ENCODE measurements around the gene KCNJ6. TPM values are rescaled to one million over a fixed set of nuclear protein-coding genes. Genes with fewer than 3 reads are reported as not detected.

The KCNJ6 gene
- total RNA-seq, 2 donors from 2014 or later, result 0.33 TPM; not detected in 1

DNA sequence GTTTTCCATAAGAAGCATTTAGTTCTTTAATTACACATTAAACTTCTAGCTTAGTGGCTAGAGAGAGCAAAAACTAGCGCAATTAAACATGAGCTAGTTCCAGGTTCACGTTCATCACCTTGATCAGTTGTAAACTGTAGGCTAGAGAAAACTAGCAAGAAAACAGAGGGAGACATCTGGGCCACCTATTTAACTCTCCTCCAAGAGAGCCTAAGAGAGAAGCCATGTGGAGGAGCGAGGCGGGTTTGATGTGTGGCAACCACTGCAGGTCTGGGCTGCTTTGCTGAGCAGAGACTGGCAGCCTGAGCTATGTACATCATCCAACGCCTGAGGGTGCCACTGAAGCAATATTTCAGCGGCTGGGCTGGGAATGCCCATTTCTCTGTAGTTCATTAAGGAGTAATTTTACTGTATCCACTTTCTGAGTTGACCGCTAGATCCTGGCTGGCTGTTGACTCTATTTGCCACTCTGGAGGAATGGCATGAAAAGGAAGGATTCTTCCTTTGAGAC lies 296.7 kb downstream of the KCNJ6 start:
- Histone ChIP-seq H3K36me3 (ENCODE audit: control insufficient read depth, insufficient read depth, low read length) (no peaks in the 10 kb centered on the region), H3K9ac (ENCODE audit: extremely low read depth, low read length, poor library complexity, severe bottlenecking) (no peak overlapping the region), H3K4me3 (ENCODE audit: low read length) (no peak overlapping the region), H3K9me3 (ENCODE audit: control insufficient read depth, low read length) (peaks cover 1% of the 10 kb centered on the region), H3K4me1 (ENCODE audit: control insufficient read depth, insufficient read depth, low read length) (no peaks in the 10 kb centered on the region), H3K27ac (ENCODE audit: low read depth, low read length) (no peak overlapping the region), H3K27me3 (ENCODE audit: control insufficient read depth, insufficient read depth, low read length, poor library complexity, severe bottlenecking) (no peaks in the 10 kb centered on the region)
- Mint-ChIP-seq H3K27ac (no peak overlapping the region), H3K4me3 (no peak overlapping the region), H3K9me3 (peaks cover 1% of the 10 kb centered on the region), H3K27me3 (ENCODE audit: insufficient read depth) (no peaks in the 10 kb centered on the region), H3K4me1 (peaks cover 8% of the 10 kb centered on the region), H3K36me3 (ENCODE audit: low read depth) (no peaks in the 10 kb centered on the region)
- DNase-seq, result no peak
- TF ChIP-seq, protein P1, sequence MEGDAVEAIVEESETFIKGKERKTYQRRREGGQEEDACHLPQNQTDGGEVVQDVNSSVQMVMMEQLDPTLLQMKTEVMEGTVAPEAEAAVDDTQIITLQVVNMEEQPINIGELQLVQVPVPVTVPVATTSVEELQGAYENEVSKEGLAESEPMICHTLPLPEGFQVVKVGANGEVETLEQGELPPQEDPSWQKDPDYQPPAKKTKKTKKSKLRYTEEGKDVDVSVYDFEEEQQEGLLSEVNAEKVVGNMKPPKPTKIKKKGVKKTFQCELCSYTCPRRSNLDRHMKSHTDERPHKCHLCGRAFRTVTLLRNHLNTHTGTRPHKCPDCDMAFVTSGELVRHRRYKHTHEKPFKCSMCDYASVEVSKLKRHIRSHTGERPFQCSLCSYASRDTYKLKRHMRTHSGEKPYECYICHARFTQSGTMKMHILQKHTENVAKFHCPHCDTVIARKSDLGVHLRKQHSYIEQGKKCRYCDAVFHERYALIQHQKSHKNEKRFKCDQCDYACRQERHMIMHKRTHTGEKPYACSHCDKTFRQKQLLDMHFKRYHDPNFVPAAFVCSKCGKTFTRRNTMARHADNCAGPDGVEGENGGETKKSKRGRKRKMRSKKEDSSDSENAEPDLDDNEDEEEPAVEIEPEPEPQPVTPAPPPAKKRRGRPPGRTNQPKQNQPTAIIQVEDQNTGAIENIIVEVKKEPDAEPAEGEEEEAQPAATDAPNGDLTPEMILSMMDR (conservative IDR thresholded peaks at IDR 0.05), result no peak
- 77 to 83% methylated on average over 4 to 7 of the region's 7 CpGs for WGBS, 2 experiments (ENCODE audit: insufficient coverage in 1 of 2, insufficient read length in 1 of 2)

DNA sequence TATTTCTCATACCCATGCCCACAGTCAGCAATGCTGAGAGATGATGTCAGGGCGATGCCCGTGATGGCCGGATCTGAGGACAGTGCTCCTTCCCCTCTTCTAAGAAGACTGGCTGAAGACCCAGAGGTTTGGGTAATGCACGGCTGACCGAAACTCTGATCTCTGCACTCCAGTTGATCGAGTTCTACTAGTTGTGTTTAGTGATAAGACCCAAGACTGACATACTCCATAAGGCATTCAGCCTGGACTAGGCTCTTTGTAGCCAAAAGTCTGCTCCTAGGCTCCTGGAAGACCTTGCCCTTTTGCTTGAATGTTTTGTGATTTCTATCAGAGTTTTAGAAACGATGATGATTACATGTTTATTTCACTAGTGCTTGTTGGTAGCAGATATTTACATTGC lies 298.2 kb downstream of the KCNJ6 start:
- 93 to 100% methylated on average over 7 of the region's 7 CpGs for WGBS, 2 experiments (ENCODE audit: insufficient coverage in 1 of 2, insufficient read length in 1 of 2)
- Histone ChIP-seq H3K4me1 (ENCODE audit: control insufficient read depth, insufficient read depth, low read length) (no peaks in the 10 kb centered on the region), H3K9me3 (ENCODE audit: control insufficient read depth, low read length) (peaks cover 12% of the 10 kb centered on the region), H3K9ac (ENCODE audit: extremely low read depth, low read length, poor library complexity, severe bottlenecking) (no peak overlapping the region), H3K36me3 (ENCODE audit: control insufficient read depth, insufficient read depth, low read length) (no peaks in the 10 kb centered on the region), H3K27ac (ENCODE audit: low read depth, low read length) (no peak overlapping the region), H3K4me3 (ENCODE audit: low read length) (no peak overlapping the region), H3K27me3 (ENCODE audit: control insufficient read depth, insufficient read depth, low read length, poor library complexity, severe bottlenecking) (no peaks in the 10 kb centered on the region)
- Mint-ChIP-seq H3K4me1 (no peaks in the 10 kb centered on the region), H3K27me3 (ENCODE audit: insufficient read depth) (no peaks in the 10 kb centered on the region), H3K4me3 (no peak overlapping the region), H3K36me3 (ENCODE audit: low read depth) (no peaks in the 10 kb centered on the region), H3K27ac (no peak overlapping the region), H3K9me3 (peaks cover 15% of the 10 kb centered on the region)
- DNase-seq, result no peak
- TF ChIP-seq, protein P1 (conservative IDR thresholded peaks at IDR 0.05), result no peak

DNA sequence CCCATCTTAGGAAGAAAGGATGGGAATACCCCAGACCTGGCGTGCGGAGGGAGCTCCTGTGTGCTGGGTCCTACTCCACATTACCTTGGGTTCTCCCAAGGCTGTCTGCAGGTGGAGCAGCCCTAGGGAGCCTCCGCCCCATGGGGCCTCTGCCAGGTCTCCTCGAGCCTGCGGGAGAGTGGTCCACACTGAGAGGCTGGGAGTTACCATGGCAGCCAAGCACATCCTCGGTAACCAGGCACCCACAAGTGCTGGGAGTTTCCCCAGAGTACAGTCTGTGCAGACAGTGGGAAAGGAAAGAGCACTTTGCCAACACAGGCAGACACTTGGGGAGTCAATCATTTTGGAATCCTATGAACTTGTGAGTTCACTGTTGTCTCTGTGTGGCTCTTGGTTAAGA lies 300.3 kb downstream of the KCNJ6 start:
- Mint-ChIP-seq H3K27ac (no peak overlapping the region), H3K4me3 (no peak overlapping the region), H3K4me1 (no peaks in the 10 kb centered on the region), H3K27me3 (ENCODE audit: insufficient read depth) (no peaks in the 10 kb centered on the region), H3K36me3 (ENCODE audit: low read depth) (peaks cover 7% of the 10 kb centered on the region), H3K9me3 (peaks cover 37% of the 10 kb centered on the region)
- Histone ChIP-seq H3K27me3 (ENCODE audit: control insufficient read depth, insufficient read depth, low read length, poor library complexity, severe bottlenecking) (no peaks in the 10 kb centered on the region), H3K9ac (ENCODE audit: extremely low read depth, low read length, poor library complexity, severe bottlenecking) (no peak overlapping the region), H3K36me3 (ENCODE audit: control insufficient read depth, insufficient read depth, low read length) (no peaks in the 10 kb centered on the region), H3K27ac (ENCODE audit: low read depth, low read length) (no peak overlapping the region), H3K9me3 (ENCODE audit: control insufficient read depth, low read length) (peaks cover 25% of the 10 kb centered on the region), H3K4me3 (ENCODE audit: low read length) (no peak overlapping the region), H3K4me1 (ENCODE audit: control insufficient read depth, insufficient read depth, low read length) (no peaks in the 10 kb centered on the region)
- DNase-seq, result no peak
- WGBS, 2 experiments (ENCODE audit: insufficient coverage in 1 of 2, insufficient read length in 1 of 2), result 89 to 92% methylated on average over 3 to 6 of the region's 6 CpGs
- TF ChIP-seq, protein P1 (conservative IDR thresholded peaks at IDR 0.05), result no peak
